ENCODE measurements around the gene LETM1. TPM values are rescaled to one million over a fixed set of nuclear protein-coding genes. Genes with fewer than 3 reads are reported as not detected.

Gene LETM1
- total RNA-seq, 1 experiment from 2014 or later, result 63.9 TPM

DNA sequence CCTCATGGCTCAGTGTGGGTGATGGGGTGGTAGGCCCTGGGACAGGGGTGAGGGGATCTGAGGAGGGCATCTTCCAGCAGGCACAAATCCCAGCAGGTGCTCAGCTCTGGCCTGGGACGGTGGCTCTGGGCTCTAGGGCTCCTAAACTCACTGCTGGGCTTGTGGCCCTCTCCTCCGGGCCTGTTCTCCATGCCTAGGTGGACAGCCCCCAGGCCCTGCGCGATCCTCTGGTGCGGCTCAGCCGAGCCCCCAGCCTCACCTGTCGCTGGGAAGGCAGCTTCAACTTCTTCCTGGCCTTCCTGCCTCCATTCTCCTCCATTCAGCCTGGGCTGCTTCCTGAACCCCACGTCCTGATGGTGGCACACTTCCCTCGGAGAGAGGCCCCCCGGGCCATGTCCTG lies 82.2 kb downstream of the LETM1 start:
- Histone ChIP-seq H3K36me3 (ENCODE audit: control insufficient read depth, insufficient read depth, low read length) (no peaks in the 10 kb centered on the region), H3K4me3 (ENCODE audit: low read depth, low read length) (no peak overlapping the region), H3K9me3 (no peaks in the 10 kb centered on the region), H3K27me3 (replicated peaks; ENCODE audit: control insufficient read depth, insufficient read depth, low read length) (no peaks in the 10 kb centered on the region), H3K4me1 (peaks cover 44% of the 10 kb centered on the region)
- no peaks in the 10 kb centered on the region for H3K9me3 Mint-ChIP-seq (ENCODE audit: unreplicated experiment)
- TF ChIP-seq, protein P1, sequence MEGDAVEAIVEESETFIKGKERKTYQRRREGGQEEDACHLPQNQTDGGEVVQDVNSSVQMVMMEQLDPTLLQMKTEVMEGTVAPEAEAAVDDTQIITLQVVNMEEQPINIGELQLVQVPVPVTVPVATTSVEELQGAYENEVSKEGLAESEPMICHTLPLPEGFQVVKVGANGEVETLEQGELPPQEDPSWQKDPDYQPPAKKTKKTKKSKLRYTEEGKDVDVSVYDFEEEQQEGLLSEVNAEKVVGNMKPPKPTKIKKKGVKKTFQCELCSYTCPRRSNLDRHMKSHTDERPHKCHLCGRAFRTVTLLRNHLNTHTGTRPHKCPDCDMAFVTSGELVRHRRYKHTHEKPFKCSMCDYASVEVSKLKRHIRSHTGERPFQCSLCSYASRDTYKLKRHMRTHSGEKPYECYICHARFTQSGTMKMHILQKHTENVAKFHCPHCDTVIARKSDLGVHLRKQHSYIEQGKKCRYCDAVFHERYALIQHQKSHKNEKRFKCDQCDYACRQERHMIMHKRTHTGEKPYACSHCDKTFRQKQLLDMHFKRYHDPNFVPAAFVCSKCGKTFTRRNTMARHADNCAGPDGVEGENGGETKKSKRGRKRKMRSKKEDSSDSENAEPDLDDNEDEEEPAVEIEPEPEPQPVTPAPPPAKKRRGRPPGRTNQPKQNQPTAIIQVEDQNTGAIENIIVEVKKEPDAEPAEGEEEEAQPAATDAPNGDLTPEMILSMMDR (IDR thresholded peaks at IDR 0.05; ENCODE audit: insufficient read depth in 1 of 2, low read depth in 1 of 2, low read length in 1 of 2, severe bottlenecking in 1 of 2, unreplicated experiment in 1 of 2), result no peak
- peaks cover 2% of the 10 kb centered on the region for H3K36me3 Mint-ChIP-seq (ENCODE audit: insufficient read depth, unreplicated experiment)
- H3K27ac Mint-ChIP-seq (ENCODE audit: unreplicated experiment), result no peak overlapping the region
- ChIA-PET POLR2A (no interaction called here), CTCF (no interaction called here)
- no peak for DNase-seq
- peaks cover under 1% of the 10 kb centered on the region for H3K4me1 Mint-ChIP-seq (ENCODE audit: low read depth, unreplicated experiment)
- BruUV-seq (replicated peaks), result no TSS peak
- no peak overlapping the region for H3K4me3 Mint-ChIP-seq (ENCODE audit: unreplicated experiment)
- intact Hi-C loops (cut with micrococcal nuclease; ENCODE audit: unreplicated experiment), result no loop called here
- no peaks in the 10 kb centered on the region for H3K27me3 Mint-ChIP-seq (ENCODE audit: insufficient read depth, unreplicated experiment)

DNA sequence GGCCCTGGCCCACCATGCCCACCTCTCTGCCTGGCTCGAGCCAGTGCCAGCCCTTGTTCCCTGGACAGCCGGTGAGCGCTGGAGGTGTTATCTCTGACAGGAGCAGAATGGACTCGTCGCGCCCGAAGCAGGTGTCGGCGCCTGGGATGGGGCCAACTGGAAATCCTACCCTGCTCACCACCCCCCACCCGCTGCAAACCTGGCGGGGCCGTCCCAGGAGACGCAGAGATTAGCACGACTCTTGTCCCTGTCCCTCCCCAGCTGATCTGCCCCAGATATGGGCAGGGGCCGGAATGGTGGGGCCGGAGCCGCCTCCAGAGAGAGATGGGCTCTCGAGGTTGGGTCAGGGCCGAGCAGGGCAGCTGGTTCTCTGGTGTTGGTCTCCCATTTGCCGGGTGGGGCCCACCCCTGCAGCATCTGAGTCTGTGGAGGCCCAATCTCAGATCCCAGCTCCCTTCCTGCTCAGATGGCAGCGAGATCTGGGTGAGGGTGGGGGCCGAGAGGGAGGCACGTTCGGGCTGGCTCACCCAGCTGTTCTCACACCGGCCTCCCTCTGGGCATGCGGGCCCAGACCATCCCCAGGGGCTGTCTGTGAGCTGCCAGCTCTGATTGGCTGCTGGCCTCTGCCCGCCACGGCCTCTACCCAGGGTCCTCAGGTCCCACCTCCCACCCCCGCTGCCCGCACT lies 83.0 kb downstream of the LETM1 start:
- peaks cover 6% of the 10 kb centered on the region for H3K36me3 Mint-ChIP-seq (ENCODE audit: insufficient read depth, unreplicated experiment)
- Histone ChIP-seq H3K4me3 (ENCODE audit: low read depth, low read length) (no peak overlapping the region), H3K27me3 (replicated peaks; ENCODE audit: control insufficient read depth, insufficient read depth, low read length) (no peaks in the 10 kb centered on the region), H3K9me3 (no peaks in the 10 kb centered on the region), H3K36me3 (ENCODE audit: control insufficient read depth, insufficient read depth, low read length) (no peaks in the 10 kb centered on the region), H3K4me1 (peaks cover 44% of the 10 kb centered on the region)
- ChIA-PET POLR2A (interaction anchor here (0.6 kb wide), 2 partner anchors 33 to 718 kb away, joined by 5 to 7 read pairs; no protein-coding TSS in a partner anchor), CTCF (no interaction called here)
- no peaks in the 10 kb centered on the region for H3K9me3 Mint-ChIP-seq (ENCODE audit: unreplicated experiment)
- TF ChIP-seq, protein P1 (IDR thresholded peaks at IDR 0.05; ENCODE audit: insufficient read depth in 1 of 2, low read depth in 1 of 2, low read length in 1 of 2, severe bottlenecking in 1 of 2, unreplicated experiment in 1 of 2), result no peak
- no peaks in the 10 kb centered on the region for H3K27me3 Mint-ChIP-seq (ENCODE audit: insufficient read depth, unreplicated experiment)
- H3K4me1 Mint-ChIP-seq (ENCODE audit: low read depth, unreplicated experiment), result peaks cover 7% of the 10 kb centered on the region
- BruUV-seq (replicated peaks), result no TSS peak
- H3K4me3 Mint-ChIP-seq (ENCODE audit: unreplicated experiment), result no peak overlapping the region
- intact Hi-C loops (cut with micrococcal nuclease; ENCODE audit: unreplicated experiment), result no loop called here
- no peak for DNase-seq
- H3K27ac Mint-ChIP-seq (ENCODE audit: unreplicated experiment), result no peak overlapping the region

- no peaks in the 10 kb centered on the region for H3K27me3 ChIP-seq (replicated peaks; ENCODE audit: control insufficient read depth, insufficient read depth, low read length)
- peaks cover 38% of the 10 kb centered on the region for H3K4me1 ChIP-seq
- no peak for DNase-seq
- BruUV-seq (replicated peaks), result no TSS peak
- H3K36me3 Mint-ChIP-seq (ENCODE audit: insufficient read depth, unreplicated experiment), result peaks cover 6% of the 10 kb centered on the region
- no peak overlapping the region for H3K4me3 ChIP-seq (ENCODE audit: low read depth, low read length)
- H3K4me1 Mint-ChIP-seq (ENCODE audit: low read depth, unreplicated experiment), result peaks cover 7% of the 10 kb centered on the region
- CTCF ChIA-PET, result no interaction called here
- no peaks in the 10 kb centered on the region for H3K27me3 Mint-ChIP-seq (ENCODE audit: insufficient read depth, unreplicated experiment)
- TF ChIP-seq, protein P1 (IDR thresholded peaks at IDR 0.05; ENCODE audit: insufficient read depth in 1 of 2, low read depth in 1 of 2, low read length in 1 of 2, severe bottlenecking in 1 of 2, unreplicated experiment in 1 of 2), result no peak
- no peaks in the 10 kb centered on the region for H3K36me3 ChIP-seq (ENCODE audit: control insufficient read depth, insufficient read depth, low read length)
- no peaks in the 10 kb centered on the region for H3K9me3 Mint-ChIP-seq (ENCODE audit: unreplicated experiment)
- H3K9me3 ChIP-seq, result no peaks in the 10 kb centered on the region
- intact Hi-C loops (cut with micrococcal nuclease; ENCODE audit: unreplicated experiment), result no loop called here
- peak overlapping the region; percentile 45 for H3K27ac Mint-ChIP-seq (ENCODE audit: unreplicated experiment)
- no peak overlapping the region for H3K4me3 Mint-ChIP-seq (ENCODE audit: unreplicated experiment)
- POLR2A ChIA-PET, result interaction anchor here (0.6 kb wide), 1 partner anchor 99 kb away, joined by 3 read pairs; the partner anchor contains the start of gene NSD2
These were observed 84.2 kb downstream of the LETM1 start for GRCh38 chr4:1771555-1772305.
